EH (cell line): ENCODE results near the gene PDZD7.

ENCODE experiments used
- DNase-seq: peaks from one replicate; pipeline ENCODE4 v3.0.0-alpha.2; 2015; ENCODE audit warnings: low read depth

Gene PDZD7

GRCh38 chr10:100966887-100967286 is 64.0 kb downstream of the PDZD7 start:
- DNase-seq, result no peak

GRCh38 chr10:100965820-100966219 is 65.1 kb downstream of the PDZD7 start:
- DNase-seq, result no peak

- DNase-seq, result no peak
Observed at GRCh38 chr10:100963826-100964225, 67.1 kb downstream of the PDZD7 start.

- no peak for DNase-seq
Observed at GRCh38 chr10:100962351-100963080, 68.4 kb downstream of the PDZD7 start.

- no peak for DNase-seq
Observed at GRCh38 chr10:100960251-100960650, 70.7 kb downstream of the PDZD7 start.
